B cell (primary cell): ENCODE results near the gene GBX1. TPM values are rescaled to one million over a fixed set of nuclear protein-coding genes. Genes with fewer than 3 reads are reported as not detected.

Source experiments
- ATAC-seq: fragments of 200-7000 bp; cut with Tn5 transposase; one replicate; pipeline ENCODE4 v1.10.0; 2021; ENCODE audit warnings: low read depth, mild to moderate bottlenecking, moderate number of reproducible peaks, moderate library complexity
- CTCF ChIA-PET: fragments of 350-600 bp; sonication (Branson Sonifier 250); formaldehyde crosslinking; loops from one replicate; lab custom pipeline; 2021; ENCODE audit warnings: antibody characterized with exemption, inconsistent platforms; lab: Charles Lee
- POLR2A ChIA-PET: fragments of 350-600 bp; sonication (Branson Sonifier 250); formaldehyde crosslinking; loops from one replicate; lab custom pipeline; 2021; ENCODE audit warnings: antibody characterized with exemption; lab: Charles Lee
- DNase-seq: peaks from one replicate; pipeline ENCODE4 v3.0.0; 2013
- H2AFZ ChIP-seq: 2 replicates; pipeline ENCODE4 v1.6.1; 2012; ENCODE audit warnings: mild to moderate bottlenecking, low read depth, low read length; ENCODE audit not compliant: insufficient read depth, poor library complexity, severe bottlenecking
- H3K27ac ChIP-seq, 2 donors: 1 replicate in 1 of 2; 2 replicates in 1 of 2; pipeline ENCODE4 v1.5.1; 2012 to 2013; ENCODE audit warnings: low read length in 2 of 2, mild to moderate bottlenecking in 2 of 2, moderate library complexity in 1 of 2
- H3K27me3 ChIP-seq, 4 experiments: fragments of 200-600 bp in 1 of 4; sonication (generic) in 1 of 4; replicated peaks in 1 of 4; 1 replicate in 2 of 4; 2 replicates in 2 of 4; pipeline versions ENCODE4 v1.6.1 to v1.7.0; 2013 to 2016; ENCODE audit warnings: low read length in 3 of 4, mild to moderate bottlenecking in 2 of 4, mixed read lengths in 1 of 4, moderate library complexity in 1 of 4; ENCODE audit not compliant: insufficient read depth in 4 of 4, control insufficient read depth in 3 of 4; ENCODE audit errors: control extremely low read depth in 1 of 4
- H3K36me3 ChIP-seq, 2 experiments: replicated peaks in 1 of 2; 1 replicate in 1 of 2; 2 replicates in 1 of 2; pipeline versions ENCODE4 v1.6.1 to v1.7.1; 2013; ENCODE audit warnings: low read length in 1 of 2; ENCODE audit not compliant: insufficient read depth in 2 of 2, control insufficient read depth in 1 of 2; ENCODE audit errors: control extremely low read depth in 1 of 2, extremely low read depth in 1 of 2
- H3K4me1 ChIP-seq, 2 donors: fragments of 200-600 bp in 1 of 2; sonication (generic) in 1 of 2; 1 replicate in 1 of 2; 2 replicates in 1 of 2; pipeline versions ENCODE4 v1.5.1 to v1.6.1; 2013 to 2017; ENCODE audit warnings: low read length in 2 of 2; ENCODE audit not compliant: control insufficient read depth in 2 of 2, insufficient read depth in 2 of 2
- H3K4me2 ChIP-seq: replicated peaks from 2 replicates; pipeline ENCODE3; 2012; ENCODE audit warnings: mild to moderate bottlenecking, low read depth, low read length; ENCODE audit not compliant: poor library complexity, severe bottlenecking
- H3K4me3 ChIP-seq, 5 experiments: fragments of 200-600 bp in 1 of 5; sonication (generic) in 1 of 5; 1 replicate in 3 of 5; 2 replicates in 2 of 5; pipeline versions ENCODE4 v1.5.1 to v1.7.0; 2011 to 2016; ENCODE audit warnings: low read length in 4 of 5, mild to moderate bottlenecking in 4 of 5, low read depth in 2 of 5, control low read depth in 1 of 5, moderate library complexity in 1 of 5; ENCODE audit not compliant: insufficient read depth in 1 of 5; ENCODE audit errors: control extremely low read depth in 1 of 5, extremely low read depth in 1 of 5
- H3K79me2 ChIP-seq: fragments of 200-600 bp; sonication (generic); one replicate; pipeline ENCODE4 v1.6.0; 2016; ENCODE audit warnings: low read length; ENCODE audit not compliant: control insufficient read depth, insufficient read depth
- H3K9ac ChIP-seq: fragments of 200-600 bp; sonication (generic); 2 replicates; pipeline ENCODE4 v1.6.1; 2017; ENCODE audit warnings: mild to moderate bottlenecking, low read length, moderate library complexity
- H3K9me3 ChIP-seq, 3 donors: one replicate each; pipeline versions ENCODE4 v1.6.1 to v1.7.1; 2013; ENCODE audit warnings: low read length in 2 of 3; ENCODE audit not compliant: control insufficient read depth in 2 of 3, insufficient read depth in 1 of 3; ENCODE audit errors: control extremely low read depth in 1 of 3
- H4K20me1 ChIP-seq: 2 replicates; pipeline ENCODE4 v1.6.0; 2012; ENCODE audit warnings: mild to moderate bottlenecking, low read length; ENCODE audit not compliant: insufficient read depth, control insufficient read depth, poor library complexity, severe bottlenecking
- H3K27ac Mint-ChIP-seq: one replicate; pipeline ENCODE4 v1.8.0; 2021; ENCODE audit warnings: mixed read lengths
- H3K27me3 Mint-ChIP-seq: one replicate; pipeline ENCODE4 v1.8.0; 2021; ENCODE audit warnings: mixed read lengths
- H3K4me1 Mint-ChIP-seq: one replicate; pipeline ENCODE4 v1.8.0; 2021; ENCODE audit warnings: mixed read lengths
- H3K4me3 Mint-ChIP-seq: one replicate; pipeline ENCODE4 v1.8.0; 2021; ENCODE audit warnings: mixed read lengths
- H3K9me3 Mint-ChIP-seq: one replicate; pipeline ENCODE4 v1.8.0; 2022; ENCODE audit warnings: mixed read lengths; ENCODE audit not compliant: insufficient read depth
- CTCF ChIP-seq: fragments of 200-600 bp; IDR thresholded peaks from one replicate; pipeline ENCODE4 v1.8.0; 2022; ENCODE audit warnings: antibody characterized with exemption, mild to moderate bottlenecking
- EZH2 ChIP-seq: IDR thresholded peaks from 2 replicates; pipeline ENCODE4 v1.6.1; 2012; ENCODE audit warnings: borderline replicate concordance, low read depth, mild to moderate bottlenecking, moderate library complexity, low read length; ENCODE audit not compliant: insufficient read depth, poor library complexity, severe bottlenecking
- WGBS: methylation state at CpG from one replicate; pipeline ENCODE4 v1.1.5; 2013; ENCODE audit warnings: missing lambda C conversion rate; ENCODE audit not compliant: insufficient coverage; 5-methylcytosine and 5-hydroxymethylcytosine counted together
- intact Hi-C: fragments of 100-400 bp; cut with micrococcal nuclease; formaldehyde crosslinking; loops from one replicate; pipeline ENCODE4 v1.10.0; 2022
- polyA plus RNA-seq: library from polyadenylated mRNA; depleted of rRNA; stranded (reverse); fragments of >200 nt; gene quantifications from 2 replicates; pipeline ENCODE4 v1.2.3, GENCODE V29; 2012
- total RNA-seq, 2 donors: library from RNA; stranded (reverse); fragments of 120-200 nt in 1 of 2; gene quantifications; 1 replicate in 1 of 2; 2 replicates in 1 of 2; pipeline versions ENCODE4 v1.2.3 to v1.2.4, GENCODE V29; 2013 to 2022

GBX1 gene
- total and polyA plus RNA-seq, 2 donors (not counting 1 experiment from before 2014, with no cell fraction given): not detected

DNA sequence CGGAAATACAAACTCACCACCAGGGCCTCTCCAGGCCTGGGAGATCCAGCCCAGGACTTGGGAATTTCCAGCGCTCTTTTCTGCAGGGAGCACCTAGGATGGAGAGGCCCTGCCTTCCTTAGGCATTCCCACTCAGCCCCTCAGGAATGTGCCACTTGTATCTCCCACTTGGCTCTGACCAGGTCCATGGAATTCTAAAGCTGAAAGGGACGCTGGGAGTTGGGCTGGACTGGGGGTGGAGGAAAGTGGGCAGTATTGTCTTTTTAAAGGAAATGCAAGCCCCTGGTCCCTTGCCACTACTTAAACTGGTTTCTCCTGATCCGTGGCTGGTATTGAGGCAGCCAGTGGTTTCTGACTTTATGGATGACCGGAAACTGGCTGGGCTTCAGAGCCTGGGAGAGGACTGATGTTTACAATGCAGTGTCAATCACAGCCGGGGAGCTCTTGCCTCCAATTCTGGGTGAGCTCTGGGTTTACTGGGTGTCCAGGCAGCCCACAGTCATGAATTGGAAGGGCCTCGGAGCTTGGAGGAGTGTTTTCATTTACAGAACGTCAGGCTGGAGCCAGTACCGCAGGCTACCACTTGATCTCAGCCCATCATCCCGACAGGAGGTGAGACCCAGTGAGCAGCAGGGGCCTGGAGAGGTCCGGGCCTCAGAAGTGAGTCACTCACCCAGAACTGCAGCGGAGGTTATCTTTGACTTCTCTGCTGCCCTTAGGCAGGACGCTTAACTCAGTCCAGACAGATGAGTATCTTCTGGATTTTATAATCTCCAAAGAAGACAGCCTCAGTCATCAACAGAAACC, 53.9 kb downstream of the GBX1 start:
- Histone ChIP-seq H3K27me3 (peaks cover 0 to 34% (median 8%) of the 10 kb centered on the region in 4 experiments), H4K20me1 (peaks cover 6% of the 10 kb centered on the region), H2AFZ (no peak overlapping the region), H3K27ac (no peak overlapping the region), H3K4me2 (no peak overlapping the region), H3K36me3 (no peaks in the 10 kb centered on the region), H3K4me3 (no peak overlapping the region), H3K9me3 (no peaks in the 10 kb centered on the region), H3K4me1 (peaks cover 0 to 6% of the 10 kb centered on the region in 2 donors), H3K79me2 (no peaks in the 10 kb centered on the region), H3K9ac (no peak overlapping the region)
- TF ChIP-seq EZH2 (no peak), CTCF (no peak)
- ChIA-PET CTCF (interaction anchor here (0.5 to 6.9 kb wide), 9 partner anchors 10 to 216 kb away, joined by 3 to 44 read pairs (median 3); no protein-coding TSS in a partner anchor), POLR2A (no interaction called here)
- peaks cover 7% of the 10 kb centered on the region for H3K4me1 Mint-ChIP-seq
- no peak for ATAC-seq
- no peaks in the 10 kb centered on the region for H3K9me3 Mint-ChIP-seq
- H3K4me3 Mint-ChIP-seq: peak overlapping the region; percentile 39
- WGBS: 97% methylated on average over 13 of the region's 13 CpGs
- peaks cover 20% of the 10 kb centered on the region for H3K27me3 Mint-ChIP-seq
- no peak for DNase-seq
- H3K27ac Mint-ChIP-seq: no peak overlapping the region
- intact Hi-C loops: no loop called here
